Measurements from ENCODE around the gene SLC22A1.
"Not testable (repeated sequence)": the region's sequence is repeated elsewhere in the genome, so short reads cannot be mapped to it uniquely, and the experiment has no call there.

SLC22A1 gene

GRCh38 chr6:160137989-160138835 is 16.6 kb downstream of the SLC22A1 start:
- DNase-seq (ENCODE audit: low read depth in 3 of 3), result peak; percentile 22 to 59 (median 28)

- DNase-seq (ENCODE audit: low read depth in 3 of 3), result no peak
These were observed 17.3 kb downstream of the SLC22A1 start for GRCh38 chr6:160138839-160139419.

DNA sequence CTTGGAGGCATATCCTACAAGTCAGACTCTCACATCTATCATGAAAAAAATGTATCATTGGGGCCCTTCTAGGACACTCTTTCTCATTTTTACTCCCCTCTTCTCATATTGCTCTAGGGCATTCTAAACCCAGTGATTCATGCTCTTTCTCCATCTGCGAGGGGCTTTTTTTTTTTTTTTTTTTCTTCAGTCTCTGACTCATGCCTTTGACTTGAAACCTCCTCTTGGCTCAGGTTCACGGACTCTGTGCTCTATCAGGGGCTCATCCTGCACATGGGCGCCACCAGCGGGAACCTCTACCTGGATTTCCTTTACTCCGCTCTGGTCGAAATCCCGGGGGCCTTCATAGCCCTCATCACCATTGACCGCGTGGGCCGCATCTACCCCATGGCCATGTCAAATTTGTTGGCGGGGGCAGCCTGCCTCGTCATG is 17.8 kb downstream of the SLC22A1 start:
- DNase-seq (ENCODE audit: low read depth in 3 of 3), result no peak

DNA sequence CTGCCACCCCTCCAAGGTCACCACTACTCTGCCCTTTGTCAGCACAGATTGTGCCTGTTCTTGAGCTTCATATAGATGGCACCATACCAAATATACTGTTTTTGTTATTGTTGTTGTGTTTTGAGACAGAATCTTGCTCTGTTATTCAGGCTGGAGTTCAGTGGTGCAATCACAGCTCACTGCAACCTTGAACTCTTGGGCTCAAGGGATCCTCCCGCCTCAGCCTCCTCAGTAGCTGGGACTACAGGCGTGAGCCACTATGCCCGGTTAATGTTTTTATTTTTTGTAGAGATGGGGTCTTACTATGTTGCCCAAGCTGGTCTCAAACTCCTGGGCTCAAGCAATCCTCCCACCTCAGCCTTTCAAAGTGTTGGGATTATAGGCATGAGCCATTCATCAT is 18.9 kb downstream of the SLC22A1 start:
- not testable (repeated sequence) for DNase-seq (ENCODE audit: low read depth in 3 of 3)

GRCh38 chr6:160141001-160141726 is 19.5 kb downstream of the SLC22A1 start:
- DNase-seq (ENCODE audit: low read depth in 3 of 3), result no peak

DNA sequence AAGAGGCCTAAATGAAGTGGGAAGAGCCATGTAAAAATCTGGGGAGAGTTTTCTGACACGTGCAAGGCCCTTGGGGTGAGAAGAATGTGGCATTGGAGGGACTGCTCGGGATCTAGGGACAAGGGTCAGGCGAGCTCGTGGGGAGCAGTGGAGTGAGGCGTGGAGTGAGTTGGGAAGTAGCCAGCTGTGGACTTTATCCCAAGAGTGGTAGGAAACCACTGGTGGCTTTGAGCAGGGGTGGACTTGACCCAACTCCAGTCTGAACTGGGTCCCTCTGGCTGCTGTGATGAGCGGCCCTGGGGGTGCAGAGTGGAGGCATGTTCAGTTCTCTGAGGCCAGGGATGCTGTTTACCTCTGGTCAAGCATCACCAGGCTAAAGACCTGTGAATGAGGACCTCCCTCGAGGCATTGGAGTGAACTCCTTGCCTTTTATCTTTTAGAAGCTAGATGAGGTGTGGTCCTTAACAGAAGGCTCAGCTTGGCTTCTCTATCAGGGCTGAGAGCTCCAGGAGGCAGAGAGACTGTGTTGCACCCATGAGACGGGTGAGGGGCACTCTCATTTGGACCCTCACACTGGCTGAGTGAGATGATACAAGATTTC is 20.6 kb downstream of the SLC22A1 start:
- no peak for DNase-seq (ENCODE audit: low read depth in 3 of 3)

DNA sequence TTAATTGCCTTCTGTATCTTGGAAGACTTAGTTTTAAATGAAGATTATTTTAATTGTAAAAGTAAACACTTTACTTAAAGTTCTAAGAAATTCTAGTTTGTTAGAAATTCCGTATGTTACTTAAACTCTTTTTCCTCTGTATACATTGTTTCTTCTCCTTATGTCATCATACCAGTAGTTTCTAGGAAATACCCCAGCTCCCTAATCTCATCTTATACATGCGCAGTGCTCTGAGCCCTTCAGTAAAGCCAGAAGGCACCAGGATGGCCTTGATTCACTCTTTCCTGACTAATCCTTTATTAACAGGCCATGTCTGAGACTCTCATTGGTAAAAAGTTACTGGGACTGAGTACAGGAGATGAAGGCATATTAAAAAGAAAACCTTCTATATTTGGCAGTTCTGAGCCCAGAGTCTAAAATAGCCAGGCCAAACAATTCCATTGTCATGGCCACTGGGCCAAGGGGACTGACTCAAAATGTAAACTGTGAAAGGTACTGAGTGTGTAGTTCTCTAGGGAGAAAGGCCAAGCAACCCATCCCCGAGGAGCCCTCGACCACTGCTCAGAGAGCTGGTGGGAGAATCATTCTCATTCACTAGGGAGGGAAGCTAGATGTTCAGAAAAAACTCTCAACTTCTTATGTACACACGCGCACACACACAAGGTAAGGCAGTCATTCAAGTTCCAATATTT is 25.0 kb downstream of the SLC22A1 start:
- DNase-seq (ENCODE audit: low read depth in 3 of 3), result no peak

DNA sequence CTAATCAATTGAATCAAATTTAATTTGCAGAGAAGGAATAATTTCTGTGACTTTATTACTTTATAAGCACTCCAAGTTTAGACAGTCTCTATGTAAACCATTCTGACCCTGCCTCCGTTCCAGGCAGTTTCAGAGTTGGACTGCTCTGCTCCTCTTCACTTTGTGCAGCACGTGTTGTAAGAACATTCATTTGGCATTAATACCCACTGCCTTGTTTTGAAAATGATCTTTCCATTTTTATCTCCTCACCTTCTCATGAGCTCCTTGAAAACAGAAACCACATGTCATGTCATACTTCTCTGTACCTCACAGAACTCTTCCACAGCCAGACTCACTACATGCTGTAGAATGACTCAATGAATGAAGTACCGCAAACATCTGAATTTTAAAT is 25.5 kb downstream of the SLC22A1 start:
- no peak for DNase-seq (ENCODE audit: low read depth in 3 of 3)

GRCh38 chr6:160154471-160154870 is 32.9 kb downstream of the SLC22A1 start:
- DNase-seq (ENCODE audit: low read depth in 3 of 3), result no peak

- DNase-seq (ENCODE audit: low read depth in 3 of 3), result no peak
These were observed 35.2 kb downstream of the SLC22A1 start for GRCh38 chr6:160156842-160157241.

GRCh38 chr6:160160450-160160849 is 38.8 kb downstream of the SLC22A1 start:
- no peak for DNase-seq (ENCODE audit: low read depth in 3 of 3)

DNA sequence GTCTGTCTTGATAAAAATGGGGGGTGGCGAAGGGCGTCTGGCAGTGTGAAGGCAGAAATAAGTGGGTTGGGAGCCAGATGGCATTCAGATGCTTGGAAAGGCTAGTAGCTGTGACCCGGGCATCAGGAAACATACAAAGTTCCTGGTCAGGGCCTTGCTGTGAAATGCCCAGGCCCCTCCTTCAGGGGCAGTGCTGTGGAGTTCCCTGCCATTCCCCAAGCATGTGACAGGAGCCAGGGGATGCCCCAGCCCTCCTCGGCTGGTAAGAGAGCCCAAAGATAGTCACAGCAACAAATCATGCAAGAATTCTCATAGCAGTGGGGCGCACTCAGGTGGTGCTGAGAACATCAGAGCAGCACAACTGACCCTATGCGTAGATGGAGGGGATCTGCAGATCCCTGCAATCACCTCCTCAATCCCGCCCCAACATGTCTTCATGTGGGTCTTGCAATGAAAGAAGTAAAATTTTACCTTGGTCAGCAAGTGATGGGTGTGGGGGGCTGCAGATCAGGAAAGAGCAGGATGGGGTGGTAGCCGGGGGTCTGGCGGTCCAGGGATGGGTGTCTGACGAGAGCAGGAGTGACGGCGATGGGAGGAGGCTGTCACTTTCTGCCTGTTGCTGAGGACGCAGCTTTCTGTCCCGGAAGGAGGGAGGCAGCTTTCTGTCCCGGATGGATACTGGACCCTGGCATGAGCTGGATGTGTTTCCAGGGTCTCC is 39.5 kb downstream of the SLC22A1 start:
- DNase-seq (ENCODE audit: low read depth in 3 of 3), result no peak

GRCh38 chr6:160161647-160161986 is 40.0 kb downstream of the SLC22A1 start:
- no peak for DNase-seq (ENCODE audit: low read depth in 3 of 3)

GRCh38 chr6:160162030-160162566 is 40.5 kb downstream of the SLC22A1 start:
- no peak for DNase-seq (ENCODE audit: low read depth in 3 of 3)

DNA sequence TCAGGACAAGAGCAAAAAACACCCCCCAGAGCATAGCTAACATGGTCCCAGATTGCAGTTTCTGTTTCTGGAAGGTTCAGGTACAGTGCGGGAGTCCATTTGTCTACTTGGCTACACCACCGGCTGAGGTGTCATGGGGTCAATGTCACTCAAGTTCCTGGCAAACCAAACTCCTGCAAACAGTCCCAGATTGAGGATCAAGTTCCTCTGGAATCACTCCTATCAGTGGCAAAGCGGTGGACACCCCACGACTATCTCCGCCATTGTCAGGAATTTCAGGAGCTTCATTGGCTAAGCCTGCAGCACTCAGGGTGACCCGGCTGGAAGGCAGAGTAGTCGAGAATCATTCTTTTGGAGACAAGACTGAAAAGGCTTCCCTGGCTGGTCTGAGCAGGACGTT is 41.8 kb downstream of the SLC22A1 start:
- DNase-seq (ENCODE audit: low read depth in 3 of 3), result no peak

DNA sequence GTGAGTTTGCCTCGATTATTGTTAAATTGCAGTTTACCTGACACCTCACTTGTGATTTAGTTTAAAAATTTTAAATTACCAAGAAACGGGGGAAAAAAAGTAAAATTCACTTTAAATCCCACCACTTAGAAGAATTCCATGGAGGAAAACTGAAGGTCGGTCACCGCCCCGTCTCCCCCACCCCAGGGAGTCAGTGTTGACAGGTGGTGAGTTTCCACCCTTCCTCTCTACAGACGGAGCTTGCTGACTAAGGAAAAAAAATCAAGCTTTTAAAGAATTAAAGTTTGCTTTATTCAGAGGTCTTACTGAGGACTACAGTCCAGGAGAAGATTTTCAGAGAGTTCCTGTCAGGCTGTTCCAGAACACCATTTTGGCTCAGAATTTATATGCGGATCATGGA is 42.3 kb downstream of the SLC22A1 start:
- DNase-seq (ENCODE audit: low read depth in 3 of 3), result no peak

DNA sequence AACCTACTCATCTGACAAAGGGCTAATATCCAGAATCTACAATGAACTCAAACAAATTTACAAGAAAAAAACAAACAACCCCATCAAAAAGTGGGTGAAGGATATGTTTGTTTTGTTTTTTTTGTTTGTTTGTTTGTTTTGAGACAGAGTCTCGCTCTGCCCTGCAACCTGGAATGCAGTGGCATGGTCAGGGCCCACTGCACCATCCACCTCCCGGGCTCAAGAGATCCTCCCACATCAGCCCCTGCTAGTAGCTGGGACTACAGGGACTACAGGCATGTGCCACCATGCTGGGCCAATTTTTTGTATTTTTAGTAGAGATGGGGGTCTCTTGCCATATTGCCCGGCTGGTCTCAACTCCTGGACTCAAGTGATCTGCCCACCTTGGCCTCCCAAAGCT is 44.3 kb downstream of the SLC22A1 start:
- DNase-seq (ENCODE audit: low read depth in 3 of 3), result not testable (repeated sequence)

- DNase-seq (ENCODE audit: low read depth in 3 of 3), result no peak
These were observed 46.2 kb downstream of the SLC22A1 start for GRCh38 chr6:160167604-160168399.

DNA sequence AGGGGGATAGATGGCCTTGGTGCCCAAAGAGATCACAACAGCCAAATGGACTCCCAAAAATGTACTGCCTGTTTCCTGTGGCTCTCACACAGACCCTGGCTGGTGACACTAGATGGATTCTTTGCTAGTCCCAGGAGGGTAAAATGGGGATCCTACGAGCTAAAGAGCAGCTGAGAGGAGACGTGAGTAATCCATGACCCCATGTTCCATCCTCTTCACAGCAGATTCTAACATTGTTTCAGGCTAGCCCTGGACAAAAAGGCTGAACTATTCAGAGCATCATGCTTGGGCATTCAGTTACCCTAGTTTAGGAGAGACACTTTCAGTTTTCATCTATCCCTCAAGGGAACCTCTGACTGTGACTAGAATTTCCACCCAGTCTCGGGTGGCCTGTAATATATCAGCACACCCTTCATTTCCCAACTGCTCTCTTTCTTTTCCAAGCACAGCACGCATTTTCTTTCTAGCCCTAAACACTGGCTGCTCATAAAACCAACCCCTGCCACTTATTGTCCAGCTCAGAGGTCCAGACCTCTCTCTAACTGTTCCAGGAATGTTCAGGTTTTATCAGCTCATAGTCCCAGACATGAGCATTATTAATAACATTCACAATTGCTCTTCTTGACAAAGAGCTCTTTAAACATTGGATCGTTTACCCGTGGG is 48.5 kb downstream of the SLC22A1 start:
- no peak for DNase-seq (ENCODE audit: low read depth in 3 of 3)

- DNase-seq (ENCODE audit: low read depth in 3 of 3), result no peak
These were observed 51.1 kb downstream of the SLC22A1 start for GRCh38 chr6:160172704-160173103.

Data from stimulated activated CD4-positive, alpha-beta T cell treated with anti-CD3 and anti-CD28 coated beads, TNF-alpha, amount 100 ng/mL, for 24 hours (primary cell).